HL-60 (cell line): ENCODE data around the gene AR.

Experiments used
- CTCF ChIP-seq: IDR thresholded peaks from one replicate; pipeline ENCODE4 v1.5.1; 2011; ENCODE audit warnings: low read length, control low read depth, inconsistent platforms; ENCODE audit not compliant: insufficient read depth
- GABPA ChIP-seq: IDR thresholded peaks from 2 replicates; pipeline ENCODE4 v1.6.1; 2012; ENCODE audit warnings: low read depth
- POLR2AphosphoS5 ChIP-seq: IDR thresholded peaks from 2 replicates; pipeline ENCODE4 v1.6.1; 2012; ENCODE audit warnings: low read depth
- REST ChIP-seq: IDR thresholded peaks from 2 replicates; pipeline ENCODE4 v1.6.1; 2012; ENCODE audit warnings: low read depth; ENCODE audit not compliant: insufficient replicate concordance

- TF ChIP-seq CTCF = no peak
- no peak for TF ChIP-seq GABPA
- no peak for TF ChIP-seq POLR2AphosphoS5
- no peak for TF ChIP-seq REST
Measured at GRCh38 chrX:67693928-67694327, 150.1 kb downstream of the AR start.
